GM18526 (cell line): ENCODE measurements around the gene TSPYL1.

Experiments
- POLR2A ChIP-seq: IDR thresholded peaks from 3 replicates; pipeline ENCODE4 v1.6.1; 2011; ENCODE audit not compliant: insufficient read length; ENCODE audit errors: extremely low read depth

The TSPYL1 gene

DNA sequence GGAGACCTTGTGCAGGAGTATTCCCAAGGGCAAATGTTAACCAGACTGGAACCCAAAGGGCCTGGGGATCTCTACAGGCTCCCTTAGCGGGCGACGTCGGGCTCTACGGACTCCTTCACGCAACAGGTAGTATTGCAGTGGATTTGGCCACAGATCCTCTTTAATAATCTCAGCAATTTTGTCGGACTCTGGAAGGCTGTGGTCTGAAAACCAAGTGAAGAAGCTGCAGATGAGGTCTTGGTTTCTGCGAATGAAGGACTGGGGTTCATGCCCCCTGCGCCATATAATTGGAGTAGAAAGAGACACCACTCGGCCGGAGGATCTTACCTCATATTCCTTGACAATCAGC lies 1.3 kb downstream of the TSPYL1 start:
- no peak for TF ChIP-seq POLR2A

- no peak for TF ChIP-seq POLR2A
These were observed 2.6 kb downstream of the TSPYL1 start for GRCh38 chr6:116277124-116277523.

DNA sequence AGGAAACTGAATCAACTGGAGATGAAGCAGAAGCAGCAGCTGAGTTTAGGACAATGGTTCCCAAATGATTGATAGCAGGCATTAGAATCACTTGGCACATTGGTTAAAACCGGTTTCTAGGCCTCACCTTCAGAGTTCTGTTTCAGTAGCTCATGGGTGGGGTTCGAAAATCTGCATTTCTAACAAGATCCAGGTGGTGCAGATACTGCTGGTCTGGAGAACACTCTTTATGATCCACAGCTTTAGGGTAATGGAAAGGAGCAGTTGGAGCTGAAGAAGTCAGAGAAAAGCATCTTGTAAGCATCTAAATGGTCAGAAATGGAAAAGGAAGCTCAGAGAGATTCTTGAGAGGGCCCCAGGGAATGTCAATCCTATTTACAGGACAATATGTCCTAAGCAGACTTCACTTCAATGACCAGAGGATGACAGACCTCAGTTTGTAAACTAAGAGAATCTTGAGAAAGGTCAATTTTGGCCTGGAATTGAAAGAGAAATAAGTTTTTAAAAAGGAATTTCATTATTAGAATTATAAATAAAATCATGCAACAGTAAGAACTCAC lies 8.5 kb downstream of the TSPYL1 start:
- TF ChIP-seq POLR2A = no peak

- no peak for TF ChIP-seq POLR2A
These were observed 11.0 kb downstream of the TSPYL1 start for GRCh38 chr6:116268589-116269293.

- TF ChIP-seq POLR2A = no peak
These were observed 11.7 kb downstream of the TSPYL1 start for GRCh38 chr6:116267836-116268588.

GRCh38 chr6:116266803-116267202 lies 12.9 kb downstream of the TSPYL1 start:
- no peak for TF ChIP-seq POLR2A

DNA sequence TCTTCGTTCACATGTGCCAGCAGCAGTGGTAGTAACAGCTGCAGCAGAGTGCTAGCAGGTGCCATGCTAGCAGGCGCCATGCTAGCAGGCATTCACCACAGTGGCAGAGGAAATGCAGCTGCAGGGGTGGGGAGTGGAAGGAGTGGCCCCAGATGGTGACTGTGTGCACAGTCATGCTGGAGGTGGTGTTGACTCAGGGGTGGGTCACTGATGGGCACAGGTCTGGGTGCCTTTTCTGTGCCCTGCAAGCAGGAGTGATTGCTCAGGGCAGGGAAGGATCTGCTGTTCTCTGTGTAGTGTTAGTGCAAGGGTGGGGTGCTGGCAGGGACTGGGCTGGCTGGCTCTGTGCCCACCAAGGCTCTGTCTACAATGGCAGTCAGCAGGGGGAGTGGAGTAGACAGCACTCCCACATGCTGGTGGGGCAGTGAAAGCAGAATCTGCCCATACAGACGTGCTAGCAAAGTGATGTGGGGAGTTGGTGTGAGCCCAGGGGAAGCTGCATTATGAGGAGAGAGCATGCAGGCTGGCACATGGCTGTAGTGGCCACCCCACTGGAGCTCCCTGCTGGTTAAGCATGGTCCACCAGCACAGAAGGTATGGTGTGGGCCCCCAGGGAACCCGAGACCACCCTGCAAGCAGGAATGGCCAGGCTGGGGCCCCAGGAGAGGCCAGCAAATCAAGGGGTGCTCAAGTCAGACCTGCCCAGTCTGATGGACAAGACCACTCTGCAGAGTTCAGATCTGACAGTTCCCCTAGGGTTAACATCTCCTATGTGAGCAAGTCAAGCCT lies 14.5 kb downstream of the TSPYL1 start:
- TF ChIP-seq POLR2A = no peak

- no peak for TF ChIP-seq POLR2A
These were observed 16.4 kb downstream of the TSPYL1 start for GRCh38 chr6:116263353-116263752.

DNA sequence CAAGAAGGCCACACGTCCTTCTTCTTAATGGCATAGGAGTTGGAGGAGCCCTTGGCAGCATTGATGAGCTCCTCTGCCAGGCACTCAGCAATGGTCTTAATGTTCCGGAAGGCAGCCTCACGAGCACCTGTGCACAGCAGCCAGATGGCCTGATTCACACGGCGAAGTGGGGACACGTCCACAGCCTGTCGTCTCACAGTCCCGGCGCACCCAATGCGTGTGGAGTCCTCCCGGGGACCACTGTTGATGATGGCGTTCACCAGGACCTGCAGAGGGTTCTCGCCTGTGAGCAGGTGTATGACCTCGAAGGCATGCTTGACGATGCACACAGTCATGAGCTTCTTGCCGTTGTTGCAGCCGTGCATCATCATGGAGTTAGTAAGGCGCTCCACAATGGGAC lies 21.2 kb downstream of the TSPYL1 start:
- TF ChIP-seq POLR2A = no peak

DNA sequence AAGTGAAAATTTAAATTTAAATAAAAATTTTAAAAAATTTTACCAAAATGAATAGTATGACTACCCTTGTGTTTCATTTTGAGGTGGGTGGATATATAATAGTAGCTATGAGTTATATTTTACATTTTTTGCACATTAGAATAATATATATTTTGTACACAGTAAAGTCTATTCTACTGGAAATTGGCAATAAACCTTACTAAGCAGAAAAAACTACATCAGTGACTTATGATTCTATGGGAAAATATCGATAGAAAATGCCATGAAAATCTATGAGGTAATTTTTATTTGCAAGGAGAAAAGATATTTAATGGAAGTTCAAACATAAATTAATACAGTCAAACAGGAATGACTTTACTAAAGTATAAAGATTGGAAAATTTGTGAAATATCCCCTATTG lies 23.0 kb downstream of the TSPYL1 start:
- TF ChIP-seq POLR2A = no peak

- TF ChIP-seq POLR2A = no peak
These were observed 24.4 kb downstream of the TSPYL1 start for GRCh38 chr6:116255246-116255800.

DNA sequence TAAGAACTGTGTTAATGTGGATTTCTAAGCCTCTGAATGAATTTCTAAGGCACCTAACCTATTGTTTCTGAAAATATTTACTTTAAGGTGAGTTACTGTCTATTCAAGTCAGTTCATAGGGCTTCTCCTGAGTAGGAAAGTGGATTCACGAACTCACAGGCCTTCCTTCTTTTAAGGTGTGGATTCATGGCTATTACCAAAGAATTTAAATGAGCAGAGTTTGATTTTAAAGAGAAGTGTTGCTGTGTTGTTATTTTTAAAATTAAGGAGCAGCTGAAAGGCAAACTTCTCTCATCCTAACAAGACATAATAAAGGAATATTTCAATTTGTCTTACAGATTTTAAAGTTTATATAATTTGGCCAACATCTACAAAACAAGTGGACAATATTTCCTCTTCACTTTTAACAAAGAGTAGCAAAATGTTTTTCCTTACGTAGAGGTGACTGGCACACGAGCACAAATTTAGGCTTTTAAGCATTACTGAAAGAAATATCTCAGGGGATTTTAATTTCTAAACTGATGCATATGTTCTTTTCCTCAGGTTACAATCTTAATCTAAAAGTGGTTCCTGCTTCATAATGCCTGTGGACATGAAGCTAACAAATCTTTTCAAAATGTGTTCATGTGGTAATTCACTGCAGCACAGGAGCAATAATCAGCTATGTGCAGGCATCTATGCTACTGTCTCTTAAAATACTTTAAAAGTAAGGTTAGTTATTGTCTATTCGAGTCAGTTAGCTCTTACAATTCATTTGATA lies 25.3 kb downstream of the TSPYL1 start:
- no peak for TF ChIP-seq POLR2A

- peak; percentile 51 for TF ChIP-seq POLR2A
These were observed 26.0 kb downstream of the TSPYL1 start, which contains the start of gene TSPYL4 for GRCh38 chr6:116253505-116254296. Gene TSPYL4, minus strand, starts transcription at chr6:116254075. Its CDS starts 67 bp downstream, at chr6:116254008.

DNA sequence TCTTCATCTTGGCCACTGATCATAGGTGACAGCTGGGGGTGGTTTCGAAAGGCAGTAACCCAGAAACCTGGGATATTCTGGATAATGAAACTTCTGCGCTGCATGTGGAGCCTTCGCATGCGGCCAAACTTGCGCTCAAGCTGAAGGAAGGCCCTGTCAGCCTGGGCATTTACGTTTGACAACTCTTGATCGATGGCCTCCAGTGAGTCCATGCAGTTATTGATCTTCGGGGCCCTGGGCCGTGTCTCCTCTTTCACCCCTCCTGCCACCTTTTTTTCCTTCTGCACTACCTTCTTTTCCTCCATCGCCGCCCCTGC lies 26.6 kb downstream of the TSPYL1 start:
- TF ChIP-seq POLR2A = no peak
